Right renal cortex interstitium (tissue), 3 donors: ENCODE data around the gene SNX1. TPM values are rescaled to one million over a fixed set of nuclear protein-coding genes. Genes with fewer than 3 reads are reported as not detected.
A peak's percentile ranks its signal among the peaks of the same experiment; 100 is the strongest.

Experiments used
- DNase-seq, 3 donors: peaks; one replicate each; pipeline ENCODE4 v3.0.0-alpha.2; 2013; ENCODE audit warnings: low read depth in 3 of 3, low spot score in 2 of 3
- polyA plus RNA-seq, 3 donors: library from polyadenylated mRNA; unstranded; fragments of 120-200 nt; gene quantifications; one replicate each; pipeline ENCODE4 v1.2.1, GENCODE V29; 2013; ENCODE audit not compliant: insufficient read length in 3 of 3

The SNX1 gene
- polyA plus RNA-seq, 3 donors: 104 to 118 (median 109) TPM

- DNase-seq: no peak
Observed at GRCh38 chr15:64143276-64143675, 47.5 kb downstream of the SNX1 start.

GRCh38 chr15:64144192-64144564 is 48.4 kb downstream of the SNX1 start:
- DNase-seq: no peak

GRCh38 chr15:64144565-64145281 is 48.9 kb downstream of the SNX1 start:
- DNase-seq: no peak

- no peak for DNase-seq
Observed at GRCh38 chr15:64146041-64146440, 50.3 kb downstream of the SNX1 start.

- no peak for DNase-seq
Observed at GRCh38 chr15:64146520-64146884, 50.7 kb downstream of the SNX1 start.

GRCh38 chr15:64146885-64147681 is 51.3 kb downstream of the SNX1 start:
- no peak for DNase-seq

- DNase-seq: no peak
Observed at GRCh38 chr15:64148168-64148567, 52.4 kb downstream of the SNX1 start.

- DNase-seq: no peak
Observed at GRCh38 chr15:64148581-64148980, 52.8 kb downstream of the SNX1 start.

GRCh38 chr15:64149424-64149823 is 53.6 kb downstream of the SNX1 start:
- no peak for DNase-seq

GRCh38 chr15:64149893-64150578 is 54.3 kb downstream of the SNX1 start:
- no peak for DNase-seq

GRCh38 chr15:64151727-64152506 is 56.1 kb downstream of the SNX1 start, which contains the start of gene SNX22:
SNX22 (plus strand) TSS chr15:64151731; CDS start chr15:64151776, 45 bp downstream.
- no peak for DNase-seq

- DNase-seq: no peak
Observed at GRCh38 chr15:64152507-64153387, 57.0 kb downstream of the SNX1 start.

GRCh38 chr15:64153480-64154367 is 57.9 kb downstream of the SNX1 start:
- peak in 2 of 3 donors; percentile 56 to 61 for DNase-seq

- DNase-seq: no peak
Observed at GRCh38 chr15:64155802-64156651, 60.2 kb downstream of the SNX1 start.

GRCh38 chr15:64156652-64157331 is 61.0 kb downstream of the SNX1 start:
- DNase-seq: no peak

- no peak for DNase-seq
Observed at GRCh38 chr15:64157599-64158125, 61.9 kb downstream of the SNX1 start.
